K562 (cell line): ENCODE results near the gene SEBOX. TPM values are rescaled to one million over a fixed set of nuclear protein-coding genes. Genes with fewer than 3 reads are reported as not detected.

ENCODE experiments used
- ARID1B ChIP-seq: fragments of 450-650 bp; IDR thresholded peaks from 2 replicates; pipeline ENCODE4 v1.6.1; 2016; ENCODE audit warnings: antibody characterized with exemption, mild to moderate bottlenecking, inconsistent platforms
- ARID4B ChIP-seq: sonication (generic); formaldehyde crosslinking; IDR thresholded peaks from 2 replicates; pipeline ENCODE4 v1.8.0; 2022; ENCODE audit warnings: mild to moderate bottlenecking, missing genetic modification reagents
- ILK ChIP-seq: fragments of 450-650 bp; IDR thresholded peaks from 2 replicates; pipeline ENCODE4 v1.6.1; 2016; ENCODE audit warnings: missing genetic modification characterization, low read depth, mild to moderate bottlenecking, missing compliant biosample characterization, moderate library complexity, borderline replicate concordance
- KLF1 ChIP-seq: fragments of 450-650 bp; IDR thresholded peaks from 2 replicates; pipeline ENCODE4 v1.6.1; 2016; ENCODE audit warnings: missing genetic modification characterization, missing compliant biosample characterization
- RFX7 ChIP-seq: fragments of 250-450 bp; sonication (Bioruptor Pico); IDR thresholded peaks from 2 replicates; pipeline ENCODE4 v1.5.1; 2021; ENCODE audit warnings: mild to moderate bottlenecking
- ZNF592 ChIP-seq: fragments of 450-650 bp; IDR thresholded peaks from 2 replicates; pipeline ENCODE4 v1.6.1; 2017; ENCODE audit warnings: antibody characterized with exemption, mild to moderate bottlenecking
- polyA plus RNA-seq, 8 experiments: library from polyadenylated mRNA; depleted of rRNA in 4 of 8; stranded (reverse) in 5 of 8; unstranded in 3 of 8; fragments of >200 nt; fragmentation: Nextera tagmentation in 2 of 8; fragmentation: Illumina TruSeq in 1 of 8; extraction: Ambion mirVana in 2 of 8; extraction: Trizol in 1 of 8; gene quantifications; 2 replicates each; pipeline versions ENCODE4 v1.2.1 to v1.2.3, GENCODE V29; 2011 to 2014; ENCODE audit warnings: inconsistent platforms in 1 of 8, missing spikeins in 1 of 8
- total RNA-seq, 7 experiments: library from RNA; depleted of rRNA in 6 of 7; stranded (reverse); fragments of >200 nt in 6 of 7; fragmentation: Illumina TruSeq in 2 of 7; extraction: Trizol in 2 of 7; gene quantifications; 2 replicates each; pipeline versions ENCODE4 v1.2.1 to v1.2.3, GENCODE V29; 2011 to 2021; ENCODE audit warnings: low replicate concordance in 1 of 7
- TF ChIP-seq, protein P1 (sequence below): sonication (generic); formaldehyde crosslinking; IDR thresholded peaks from 2 replicates; pipeline ENCODE4 v1.8.1; 2023; ENCODE audit warnings: mild to moderate bottlenecking, missing genetic modification reagents

SEBOX gene
- total and polyA plus RNA-seq, 9 of the 15 experiments (the other 6 are each of a cell fraction or from before 2014, with no cell fraction given), result not detected

DNA sequence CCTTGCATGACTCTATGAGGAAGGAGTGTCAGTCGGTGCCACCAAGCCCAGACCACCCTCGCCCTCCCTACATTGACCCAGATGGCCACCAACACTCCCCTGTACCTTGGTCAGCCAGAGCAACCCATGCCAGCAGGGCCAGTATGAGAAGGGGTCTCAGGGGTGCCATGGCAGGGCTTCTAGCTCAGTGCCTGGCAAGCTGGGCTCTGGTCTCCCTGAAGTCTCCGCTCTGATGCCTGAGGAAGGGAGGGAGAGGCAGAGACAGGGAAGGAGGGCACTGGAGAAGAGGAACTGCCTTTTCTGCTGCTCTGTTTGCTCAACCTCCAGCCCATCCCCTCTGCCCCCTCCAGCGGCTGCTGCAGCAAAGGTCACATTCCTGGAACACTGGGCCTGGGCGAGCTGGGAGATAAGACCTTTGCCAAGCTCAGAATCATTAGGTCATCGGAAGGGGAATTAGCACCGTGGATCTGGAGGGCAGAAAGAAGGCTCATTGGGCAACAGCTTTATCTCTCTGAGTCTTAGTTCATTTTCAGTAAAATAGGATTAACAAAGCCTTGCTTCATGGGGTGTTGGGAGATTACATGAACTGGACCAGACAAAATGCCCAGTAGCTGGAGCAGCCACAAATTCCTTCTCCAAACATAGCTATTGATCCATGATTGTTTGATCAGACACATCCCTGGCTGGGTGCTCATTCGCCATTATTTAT, 5.2 kb upstream of the SEBOX start, which contains the start of gene VTN (continued):
- TF ChIP-seq ZNF592, result no peak
- TF ChIP-seq, protein P1, sequence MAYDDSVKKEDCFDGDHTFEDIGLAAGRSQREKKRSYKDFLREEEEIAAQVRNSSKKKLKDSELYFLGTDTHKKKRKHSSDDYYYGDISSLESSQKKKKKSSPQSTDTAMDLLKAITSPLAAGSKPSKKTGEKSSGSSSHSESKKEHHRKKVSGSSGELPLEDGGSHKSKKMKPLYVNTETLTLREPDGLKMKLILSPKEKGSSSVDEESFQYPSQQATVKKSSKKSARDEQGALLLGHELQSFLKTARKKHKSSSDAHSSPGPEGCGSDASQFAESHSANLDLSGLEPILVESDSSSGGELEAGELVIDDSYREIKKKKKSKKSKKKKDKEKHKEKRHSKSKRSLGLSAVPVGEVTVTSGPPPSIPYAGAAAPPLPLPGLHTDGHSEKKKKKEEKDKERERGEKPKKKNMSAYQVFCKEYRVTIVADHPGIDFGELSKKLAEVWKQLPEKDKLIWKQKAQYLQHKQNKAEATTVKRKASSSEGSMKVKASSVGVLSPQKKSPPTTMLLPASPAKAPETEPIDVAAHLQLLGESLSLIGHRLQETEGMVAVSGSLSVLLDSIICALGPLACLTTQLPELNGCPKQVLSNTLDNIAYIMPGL, result no peak
- peak; percentile 63 for TF ChIP-seq ARID1B
- TF ChIP-seq ILK (tag), result no peak
- no peak for TF ChIP-seq ARID4B (CRISPR knock-in tag)
- TF ChIP-seq RFX7 (CRISPR knock-in tag), result no peak
- TF ChIP-seq KLF1 (tag), result no peak
